HepG2 (cell line): ENCODE results near the gene STK10. TPM values are rescaled to one million over a fixed set of nuclear protein-coding genes. Genes with fewer than 3 reads are reported as not detected.

ENCODE experiments used
- ASH2L ChIP-seq: fragments of 300-600, 200-600 bp; sonication (generic); IDR thresholded peaks from 2 replicates; pipeline ENCODE4 v1.7.0; 2017; ENCODE audit warnings: low read depth, mild to moderate bottlenecking, moderate library complexity, mixed read lengths, low read length; ENCODE audit not compliant: insufficient read length
- BATF2 ChIP-seq: sonication (generic); formaldehyde crosslinking; IDR thresholded peaks from 2 replicates; pipeline ENCODE4 v1.8.0; 2022; ENCODE audit warnings: mild to moderate bottlenecking, missing genetic modification reagents, moderate library complexity
- FUBP1 ChIP-seq: sonication (generic); formaldehyde crosslinking; IDR thresholded peaks from 2 replicates; pipeline ENCODE4 v1.5.1; 2020; ENCODE audit warnings: missing genetic modification reagents, mild to moderate bottlenecking, borderline replicate concordance
- GFI1 ChIP-seq: sonication (generic); formaldehyde crosslinking; IDR thresholded peaks from 2 replicates; pipeline ENCODE4 v1.5.0; 2020; ENCODE audit warnings: missing genetic modification reagents, mild to moderate bottlenecking, borderline replicate concordance
- HMG20A ChIP-seq: IDR thresholded peaks from 2 replicates; pipeline ENCODE4 v1.6.1; 2016; ENCODE audit warnings: borderline replicate concordance
- JARID2 ChIP-seq: sonication (generic); formaldehyde crosslinking; IDR thresholded peaks from 2 replicates; pipeline ENCODE4 v1.8.1; 2023; ENCODE audit warnings: missing genetic modification reagents, inconsistent platforms; ENCODE audit not compliant: insufficient replicate concordance
- KDM1A ChIP-seq: IDR thresholded peaks from 2 replicates; pipeline ENCODE4 v1.6.1; 2016; ENCODE audit warnings: missing compliant biosample characterization
- KDM3A ChIP-seq: IDR thresholded peaks from 2 replicates; pipeline ENCODE4 v1.6.1; 2018; ENCODE audit warnings: low read depth, missing compliant biosample characterization
- NFKB2 ChIP-seq: sonication (generic); formaldehyde crosslinking; IDR thresholded peaks from 2 replicates; pipeline ENCODE4 v1.4.0; 2020; ENCODE audit warnings: missing genetic modification reagents, borderline replicate concordance
- NR2F6 ChIP-seq, 2 experiments: IDR thresholded peaks; 2 replicates each; pipeline ENCODE4 v1.6.1; 2016; ENCODE audit warnings: antibody characterized with exemption in 1 of 2, mild to moderate bottlenecking in 1 of 2
- ONECUT2 ChIP-seq: sonication (generic); formaldehyde crosslinking; IDR thresholded peaks from 2 replicates; pipeline ENCODE4 v1.4.0; 2020; ENCODE audit warnings: missing genetic modification reagents
- PRDM4 ChIP-seq: sonication (generic); formaldehyde crosslinking; IDR thresholded peaks from 2 replicates; pipeline ENCODE4 v1.9.0; 2021; ENCODE audit warnings: missing genetic modification reagents, borderline replicate concordance
- SNRNP70 ChIP-seq: fragments of 200-400 bp; formaldehyde crosslinking; IDR thresholded peaks from 2 replicates; pipeline ENCODE4 v1.6.1; 2017; ENCODE audit warnings: mild to moderate bottlenecking, low read depth, low read length, moderate library complexity
- SRF ChIP-seq: IDR thresholded peaks from 2 replicates; pipeline ENCODE4 v1.6.1; 2011; ENCODE audit warnings: mild to moderate bottlenecking, low read depth, low read length, moderate library complexity
- TCF12 ChIP-seq, 2 experiments: fragments of 450-650 bp in 1 of 2; sonication (generic) in 1 of 2; formaldehyde crosslinking in 1 of 2; IDR thresholded peaks; 2 replicates each; pipeline versions ENCODE4 v1.6.1 to v1.8.0; 2017 to 2022; ENCODE audit warnings: antibody characterized with exemption in 1 of 2, mild to moderate bottlenecking in 1 of 2, missing genetic modification reagents in 1 of 2, moderate library complexity in 1 of 2
- TCF7 ChIP-seq: sonication (generic); IDR thresholded peaks from 2 replicates; pipeline ENCODE4 v1.6.1; 2016; ENCODE audit warnings: antibody characterized with exemption, low read depth
- THYN1 ChIP-seq: sonication (generic); formaldehyde crosslinking; IDR thresholded peaks from 2 replicates; pipeline ENCODE4 v1.8.1; 2023; ENCODE audit warnings: low read depth, mild to moderate bottlenecking, moderate library complexity, missing genetic modification reagents, borderline replicate concordance
- ZBTB38 ChIP-seq: sonication (generic); formaldehyde crosslinking; IDR thresholded peaks from 2 replicates; pipeline ENCODE4 v1.5.1; 2020; ENCODE audit warnings: mild to moderate bottlenecking, missing genetic modification reagents
- ZNF235 ChIP-seq: sonication (generic); formaldehyde crosslinking; IDR thresholded peaks from 2 replicates; pipeline ENCODE4 v1.8.1; 2023; ENCODE audit warnings: mild to moderate bottlenecking, missing genetic modification reagents, borderline replicate concordance
- ZNF468 ChIP-seq: sonication (generic); formaldehyde crosslinking; IDR thresholded peaks from 2 replicates; pipeline ENCODE4 v1.8.0; 2022; ENCODE audit warnings: mild to moderate bottlenecking, moderate library complexity, missing genetic modification reagents
- ZNF576 ChIP-seq: sonication (generic); formaldehyde crosslinking; IDR thresholded peaks from 2 replicates; pipeline ENCODE4 v1.4.0; 2020; ENCODE audit warnings: mild to moderate bottlenecking, missing genetic modification reagents
- ZNF747 ChIP-seq: sonication (generic); formaldehyde crosslinking; IDR thresholded peaks from 2 replicates; pipeline ENCODE4 v1.8.1; 2023; ENCODE audit warnings: missing genetic modification reagents, mild to moderate bottlenecking, borderline replicate concordance
- ZNF850 ChIP-seq: sonication (generic); formaldehyde crosslinking; conservative IDR thresholded peaks from 2 replicates; pipeline ENCODE4 v1.9.0; 2021; ENCODE audit warnings: mild to moderate bottlenecking, missing genetic modification reagents
- ZNF891 ChIP-seq: sonication (generic); formaldehyde crosslinking; IDR thresholded peaks from 2 replicates; pipeline ENCODE4 v1.5.0; 2020; ENCODE audit warnings: mild to moderate bottlenecking, missing genetic modification reagents
- polyA plus RNA-seq, 8 experiments: library from polyadenylated mRNA; depleted of rRNA in 3 of 8; stranded (reverse) in 7 of 8; unstranded in 1 of 8; fragments of >200 nt; fragmentation: Illumina TruSeq in 4 of 8; extraction: Trizol in 4 of 8; gene quantifications; 2 replicates each; pipeline versions ENCODE4 v1.2.1 to v1.2.3, GENCODE V29; 2011 to 2016; ENCODE audit warnings: low read depth in 4 of 8, missing spikeins in 1 of 8, mixed read lengths in 1 of 8; ENCODE audit not compliant: insufficient read depth in 1 of 8
- total RNA-seq, 5 experiments: library from RNA; depleted of rRNA; stranded (reverse); fragments of >200 nt; fragmentation: Illumina TruSeq; extraction: Trizol; gene quantifications; 2 replicates each; pipeline ENCODE4 v1.2.3, GENCODE V29; 2016; ENCODE audit warnings: low read depth in 1 of 5

STK10 gene
- total and polyA plus RNA-seq, 2 of the 13 experiments (the other 11 are each of a cell fraction or from before 2014, with no cell fraction given) = 7.0 to 7.2 TPM

- TF ChIP-seq ZNF576 (CRISPR knock-in tag) = no peak
- TF ChIP-seq NR2F6 (IDR thresholded peaks at IDR 0.05) = no peak
- peak; percentile 39 for TF ChIP-seq NR2F6 (CRISPR knock-in tag; IDR thresholded peaks at IDR 0.05)
- 0 out of 2 replicates have a peak, but pooled peaks have one; percentile 31 for TF ChIP-seq ZNF850 (CRISPR knock-in tag)
- TF ChIP-seq BATF2 (CRISPR knock-in tag) = no peak
- no peak for TF ChIP-seq JARID2 (CRISPR knock-in tag)
- peak; percentile 63 for TF ChIP-seq ZBTB38 (CRISPR knock-in tag)
- no peak for TF ChIP-seq KDM3A (CRISPR knock-in tag)
- TF ChIP-seq KDM1A = no peak
- no peak for TF ChIP-seq THYN1 (CRISPR knock-in tag)
- peak; percentile 65; the same call in 1 of the 2 replicates for TF ChIP-seq ZNF235
- TF ChIP-seq ONECUT2 (CRISPR knock-in tag) = no peak
- no peak for TF ChIP-seq SNRNP70
- TF ChIP-seq PRDM4 = no peak; the same call in 1 of the 2 replicates
- TF ChIP-seq ZNF468 = peak; percentile 26; the same call in 1 of the 2 replicates
- 0 out of 2 replicates have a peak, but pooled peaks have one; percentile 25 for TF ChIP-seq HMG20A
- 0 out of 2 replicates have a peak, but pooled peaks have one; percentile 30 for TF ChIP-seq SRF
- peak; percentile 87 for TF ChIP-seq ZNF891
- peak; percentile 97 for TF ChIP-seq ASH2L
- TF ChIP-seq TCF7 = no peak
- TF ChIP-seq GFI1 = peak; percentile 55; the same call in 1 of the 2 replicates
- no peak for TF ChIP-seq TCF12 (IDR thresholded peaks at IDR 0.05)
- TF ChIP-seq TCF12 (CRISPR knock-in tag; IDR thresholded peaks at IDR 0.05) = peak; percentile 42; the same call in 1 of the 2 replicates
- TF ChIP-seq NFKB2 (CRISPR knock-in tag) = peak; percentile 66; the same call in 1 of the 2 replicates
- peak; percentile 68; the same call in 1 of the 2 replicates for TF ChIP-seq ZNF747
- TF ChIP-seq FUBP1 (CRISPR knock-in tag) = no peak
Measured at GRCh38 chr5:172006321-172007174, 181.5 kb downstream of the STK10 start, which contains the start of gene FBXW11 (continued).
